ENCODE data around the gene RIC3. TPM values are rescaled to one million over a fixed set of nuclear protein-coding genes. Genes with fewer than 3 reads are reported as not detected.

The RIC3 gene
- total RNA-seq, 1 experiment from 2014 or later, result not detected

GRCh38 chr11:8204596-8204995 is 35.8 kb upstream of the RIC3 start:
- no peak for TF ChIP-seq EGR1 (IDR thresholded peaks at IDR 0.05; ENCODE audit: low read depth)
- no peak for TF ChIP-seq TCF7L2 (IDR thresholded peaks at IDR 0.05; ENCODE audit: borderline replicate concordance, extremely low read depth, insufficient read depth, insufficient read length)
- TF ChIP-seq CTCF (IDR thresholded peaks at IDR 0.05 in 2 of 3, conservative IDR thresholded peaks at IDR 0.05 in 1 of 3; ENCODE audit: borderline replicate concordance in 1 of 3, insufficient read depth in 1 of 3, low read depth in 2 of 3, low read length in 2 of 3), result no peak
- no peak for TF ChIP-seq ZBTB33 (IDR thresholded peaks at IDR 0.05; ENCODE audit: extremely low read depth, insufficient replicate concordance, low read length)
- TF ChIP-seq CBX3 (IDR thresholded peaks at IDR 0.05; ENCODE audit: low read depth), result no peak
- DNase-seq (ENCODE audit: low read depth, low spot score), result no peak
- ChIA-PET RAD21 (ENCODE audit: low non-redundant PET in 1 of 2, low total read pairs in 2 of 2, uncharacterized antibody in 2 of 2, unreplicated experiment in 2 of 2) (no interaction called here), CTCF (interaction anchor here (1.1 kb wide), 1 partner anchor 12 kb away, joined by 3 read pairs; no protein-coding TSS in a partner anchor), POLR2A (no interaction called here)
- BruUV-seq (replicated peaks), result no TSS peak
- no peaks in the 10 kb centered on the region for H3K36me3 ChIP-seq (ENCODE audit: control insufficient read depth in 1 of 2, insufficient read depth in 2 of 2, low read length in 2 of 2)
- intact Hi-C loops (cut with micrococcal nuclease), result no loop called here
- H3K9ac ChIP-seq (ENCODE audit: low read length), result no peak overlapping the region
- no peak overlapping the region for H3K27ac ChIP-seq (ENCODE audit: low read depth, low read length)
- no peak overlapping the region for H3K4me3 ChIP-seq (replicated peaks in 1 of 2; ENCODE audit: low read depth in 1 of 2, low read length in 2 of 2)
- no peaks in the 10 kb centered on the region for H3K9me3 ChIP-seq (ENCODE audit: control insufficient read depth in 1 of 2, insufficient read depth in 1 of 2, low read depth in 1 of 2, low read length in 2 of 2)
- H3K4me1 ChIP-seq (ENCODE audit: control insufficient read depth in 1 of 2, insufficient read depth in 2 of 2, low read length in 2 of 2), result no peaks in the 10 kb centered on the region
- no peak overlapping the region for H2AFZ ChIP-seq (ENCODE audit: low read depth, low read length, poor library complexity, severe bottlenecking)
- no peaks in the 10 kb centered on the region for H3K79me2 ChIP-seq (ENCODE audit: insufficient read depth, low read length)
- H3K9me2 ChIP-seq (ENCODE audit: insufficient read depth), result no peaks in the 10 kb centered on the region
- no peaks in the 10 kb centered on the region for H4K20me1 ChIP-seq (ENCODE audit: insufficient read depth)
- peaks cover 8% of the 10 kb centered on the region for H3K27me3 ChIP-seq (ENCODE audit: insufficient read depth, low read length)
- H3K4me2 ChIP-seq (ENCODE audit: low read length), result no peak overlapping the region
- no peak for ATAC-seq
